OCI-LY1 (cell line): Measurements from ENCODE around the gene PSKH1.
"Not testable (repeated sequence)": the region's sequence is repeated elsewhere in the genome, so short reads cannot be mapped to it uniquely, and the experiment has no call there.

Source experiments
- EZH2 ChIP-seq: fragments of 200-600 bp; sonication (generic), shearing (Covaris generic); IDR thresholded peaks from 2 replicates; pipeline ENCODE4 v1.8.0; 2017; ENCODE audit warnings: borderline replicate concordance, mixed run types, mild to moderate bottlenecking, antibody characterized with exemption, low read length, moderate library complexity, mixed read lengths
- TF ChIP-seq, protein P1 (sequence below): fragments of 200-600 bp; sonication (generic), shearing (Covaris generic); IDR thresholded peaks from 2 replicates; pipeline ENCODE4 v1.5.1; 2017; ENCODE audit warnings: mild to moderate bottlenecking, antibody characterized with exemption, low read length, moderate library complexity, mixed read lengths

- TF ChIP-seq, protein P1, sequence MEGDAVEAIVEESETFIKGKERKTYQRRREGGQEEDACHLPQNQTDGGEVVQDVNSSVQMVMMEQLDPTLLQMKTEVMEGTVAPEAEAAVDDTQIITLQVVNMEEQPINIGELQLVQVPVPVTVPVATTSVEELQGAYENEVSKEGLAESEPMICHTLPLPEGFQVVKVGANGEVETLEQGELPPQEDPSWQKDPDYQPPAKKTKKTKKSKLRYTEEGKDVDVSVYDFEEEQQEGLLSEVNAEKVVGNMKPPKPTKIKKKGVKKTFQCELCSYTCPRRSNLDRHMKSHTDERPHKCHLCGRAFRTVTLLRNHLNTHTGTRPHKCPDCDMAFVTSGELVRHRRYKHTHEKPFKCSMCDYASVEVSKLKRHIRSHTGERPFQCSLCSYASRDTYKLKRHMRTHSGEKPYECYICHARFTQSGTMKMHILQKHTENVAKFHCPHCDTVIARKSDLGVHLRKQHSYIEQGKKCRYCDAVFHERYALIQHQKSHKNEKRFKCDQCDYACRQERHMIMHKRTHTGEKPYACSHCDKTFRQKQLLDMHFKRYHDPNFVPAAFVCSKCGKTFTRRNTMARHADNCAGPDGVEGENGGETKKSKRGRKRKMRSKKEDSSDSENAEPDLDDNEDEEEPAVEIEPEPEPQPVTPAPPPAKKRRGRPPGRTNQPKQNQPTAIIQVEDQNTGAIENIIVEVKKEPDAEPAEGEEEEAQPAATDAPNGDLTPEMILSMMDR = not testable (repeated sequence)
- not testable (repeated sequence) for TF ChIP-seq EZH2
Observed at GRCh38 chr16:67972285-67972684, 79.2 kb downstream of the PSKH1 start.
